SK-N-MC (cell line): ENCODE results near the gene BEND7.

Experiments used
- EZH2 ChIP-seq: fragments of 200-600 bp; sonication (generic); IDR thresholded peaks from one replicate; pipeline ENCODE4 v1.6.1; 2017; ENCODE audit warnings: antibody characterized with exemption
- POLR2AphosphoS5 ChIP-seq: IDR thresholded peaks from 2 replicates; pipeline ENCODE4 v1.6.1; 2012; ENCODE audit warnings: mild to moderate bottlenecking, low read depth, low read length, borderline replicate concordance

- no peak for TF ChIP-seq POLR2AphosphoS5
- no peak for TF ChIP-seq EZH2
Measured at GRCh38 chr10:13485623-13486022, 43.2 kb downstream of the BEND7 start.
